CD14-positive monocyte (primary cell): Measurements from ENCODE around the gene FGGY. TPM values are rescaled to one million over a fixed set of nuclear protein-coding genes. Genes with fewer than 3 reads are reported as not detected.

Source experiments
- DNase-seq, 3 donors: peaks; one replicate each; pipeline ENCODE4 v3.0.0-alpha.2; 2011 to 2022
- H2AFZ ChIP-seq: 2 replicates; pipeline ENCODE4 v1.6.0; 2012; ENCODE audit warnings: mild to moderate bottlenecking, low read depth, low read length, inconsistent platforms; ENCODE audit not compliant: insufficient read depth, poor library complexity, severe bottlenecking
- H3K27ac ChIP-seq, 2 donors: 1 replicate in 1 of 2; 2 replicates in 1 of 2; pipeline ENCODE4 v1.5.1; 2012 to 2013; ENCODE audit warnings: low read length in 2 of 2, control low read depth in 1 of 2, inconsistent platforms in 1 of 2, low read depth in 1 of 2, mild to moderate bottlenecking in 1 of 2
- H3K27me3 ChIP-seq, 2 donors: one replicate each; pipeline versions ENCODE4 v1.6.0 to v1.6.1; 2011 to 2013; ENCODE audit warnings: low read length in 2 of 2; ENCODE audit not compliant: control insufficient read depth in 2 of 2, insufficient read depth in 2 of 2
- H3K36me3 ChIP-seq, 2 donors: replicated peaks in 1 of 2; 1 replicate in 1 of 2; 2 replicates in 1 of 2; pipeline versions ENCODE4 v1.5.1 to v1.6.1; 2012 to 2013; ENCODE audit warnings: low read length in 2 of 2, control low read depth in 1 of 2, inconsistent platforms in 1 of 2, mild to moderate bottlenecking in 1 of 2; ENCODE audit not compliant: insufficient read depth in 2 of 2, control insufficient read depth in 1 of 2
- H3K4me1 ChIP-seq, 2 donors: 1 replicate in 1 of 2; 2 replicates in 1 of 2; pipeline versions ENCODE4 v1.5.1 to v1.6.1; 2012 to 2013; ENCODE audit warnings: low read length in 2 of 2, control low read depth in 1 of 2, inconsistent platforms in 1 of 2, mild to moderate bottlenecking in 1 of 2, moderate library complexity in 1 of 2; ENCODE audit not compliant: insufficient read depth in 2 of 2, control insufficient read depth in 1 of 2
- H3K4me2 ChIP-seq: replicated peaks from 2 replicates; pipeline ENCODE3; 2012; ENCODE audit warnings: low read length, moderate library complexity, mild to moderate bottlenecking; ENCODE audit not compliant: poor library complexity, severe bottlenecking; ENCODE audit errors: extremely low read depth
- H3K4me3 ChIP-seq, 3 experiments: fragments of 200-600 bp in 1 of 3; sonication (generic) in 1 of 3; replicated peaks in 1 of 3; 1 replicate in 2 of 3; 2 replicates in 1 of 3; pipeline ENCODE4 v1.5.1; 2011 to 2013; ENCODE audit warnings: low read length in 3 of 3, mild to moderate bottlenecking in 3 of 3, control low read depth in 2 of 3, low read depth in 2 of 3, inconsistent platforms in 1 of 3, moderate library complexity in 1 of 3
- H3K79me2 ChIP-seq: 2 replicates; pipeline ENCODE4 v1.6.0; 2012; ENCODE audit warnings: mild to moderate bottlenecking, control low read depth, inconsistent platforms, low read length, moderate library complexity; ENCODE audit not compliant: insufficient read depth
- H3K9ac ChIP-seq: 2 replicates; pipeline ENCODE4 v1.6.0; 2017; ENCODE audit warnings: low read length, mild to moderate bottlenecking; ENCODE audit not compliant: insufficient read depth, poor library complexity, severe bottlenecking
- H3K9me3 ChIP-seq, 2 donors: replicated peaks in 1 of 2; 1 replicate in 1 of 2; 2 replicates in 1 of 2; pipeline versions ENCODE4 v1.5.1 to v1.6.1; 2012 to 2013; ENCODE audit warnings: low read length in 2 of 2, control low read depth in 1 of 2; ENCODE audit not compliant: control insufficient read depth in 1 of 2, insufficient read depth in 1 of 2
- H4K20me1 ChIP-seq: 2 replicates; pipeline ENCODE4 v1.6.0; 2012; ENCODE audit warnings: mild to moderate bottlenecking, low read length, control low read depth, moderate library complexity; ENCODE audit not compliant: insufficient read depth
- H3K27ac Mint-ChIP-seq, 7 donors: one replicate each; pipeline ENCODE4 v1.8.0; 2020; ENCODE audit warnings: mild to moderate bottlenecking in 7 of 7, mixed read lengths in 7 of 7, moderate library complexity in 6 of 7, inconsistent platforms in 2 of 7
- H3K27me3 Mint-ChIP-seq, 3 donors: one replicate each; pipeline ENCODE4 v1.8.0; 2021 to 2022; ENCODE audit warnings: low read depth in 3 of 3, mild to moderate bottlenecking in 3 of 3, mixed read lengths in 3 of 3, moderate library complexity in 3 of 3, inconsistent platforms in 1 of 3
- H3K36me3 Mint-ChIP-seq, 2 donors: one replicate each; pipeline ENCODE4 v1.8.0; 2020; ENCODE audit warnings: mixed read lengths in 2 of 2, inconsistent platforms in 1 of 2, mild to moderate bottlenecking in 1 of 2
- H3K4me1 Mint-ChIP-seq: one replicate; pipeline ENCODE4 v1.8.0; 2020; ENCODE audit warnings: mild to moderate bottlenecking, mixed read lengths
- H3K4me3 Mint-ChIP-seq, 2 donors: one replicate each; pipeline ENCODE4 v1.8.0; 2020; ENCODE audit warnings: mild to moderate bottlenecking in 2 of 2, mixed read lengths in 2 of 2, moderate library complexity in 1 of 2
- H3K9me3 Mint-ChIP-seq, 7 donors: one replicate each; pipeline ENCODE4 v1.8.0; 2020 to 2022; ENCODE audit warnings: mixed read lengths in 7 of 7, mild to moderate bottlenecking in 6 of 7, moderate library complexity in 6 of 7, inconsistent platforms in 2 of 7
- WGBS: methylation state at CpG from one replicate; pipeline ENCODE4 v1.1.5; 2013; ENCODE audit warnings: missing lambda C conversion rate; ENCODE audit not compliant: insufficient coverage; 5-methylcytosine and 5-hydroxymethylcytosine counted together
- intact Hi-C, 2 donors: fragments of 100-400 bp; cut with micrococcal nuclease; formaldehyde crosslinking; loops; one replicate each; pipeline versions ENCODE4 v1.15.0 to v1.15.1; 2023
- polyA plus RNA-seq, 3 donors: library from polyadenylated mRNA; depleted of rRNA in 1 of 3; unstranded in 2 of 3; stranded (reverse) in 1 of 3; fragments of 300-500 nt in 2 of 3; fragments of >200 nt in 1 of 3; fragmentation: Illumina TruSeq in 2 of 3; gene quantifications; 1 replicate in 2 of 3; 2 replicates in 1 of 3; pipeline ENCODE4 v1.2.3, GENCODE V29; 2012 to 2021
- TF ChIP-seq, protein P1 (sequence below): fragments of 200-600 bp; IDR thresholded peaks from one replicate; pipeline ENCODE4 v1.8.0; 2022; ENCODE audit warnings: antibody characterized with exemption, mild to moderate bottlenecking

FGGY gene
- polyA plus RNA-seq, 3 donors, result 2.3 to 4.3 (median 2.9) TPM

DNA sequence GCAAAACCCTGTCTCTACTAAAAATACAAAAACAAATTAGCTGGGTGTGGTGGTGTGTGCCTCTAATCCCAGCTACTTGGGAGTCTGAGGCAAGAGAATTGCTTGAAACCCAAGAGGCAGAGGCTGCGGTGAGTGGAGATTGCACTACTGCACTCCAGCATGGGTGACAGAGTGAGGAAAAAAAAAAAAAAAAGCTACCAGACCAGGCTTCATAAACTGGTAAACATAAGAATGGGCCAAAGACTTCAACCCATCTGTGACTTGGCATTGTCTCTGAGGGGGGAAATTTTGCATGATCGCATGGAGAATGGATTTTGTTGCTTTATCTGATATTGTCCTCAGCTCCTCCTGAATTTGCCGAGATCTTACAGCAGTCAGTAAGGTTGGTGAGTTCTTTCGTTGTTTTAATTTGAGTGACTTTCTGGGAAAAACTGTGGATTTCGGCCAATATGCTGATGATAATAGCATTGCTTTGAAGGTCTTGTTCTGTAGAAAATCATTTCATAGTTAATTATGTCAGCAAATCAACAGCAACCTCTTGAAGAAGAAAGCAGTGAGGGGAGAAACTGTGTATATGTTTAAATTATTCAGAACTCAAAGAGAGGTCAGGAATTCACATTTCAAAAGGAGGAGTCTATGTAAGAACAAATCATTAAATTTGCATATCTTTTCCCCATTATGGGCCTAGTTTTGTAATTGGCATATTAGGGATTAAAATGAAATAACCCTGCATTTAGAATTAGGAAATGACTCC, 13.1 kb downstream of the FGGY start:
- H3K9me3 ChIP-seq, result peaks cover 3 to 12% of the 10 kb centered on the region in 2 donors
- no peak overlapping the region for H3K27ac Mint-ChIP-seq
- 100% methylated on average over 1 of the region's 5 CpGs for WGBS
- peaks cover 10 to 17% (median 13%) of the 10 kb centered on the region in 7 donors for H3K9me3 Mint-ChIP-seq
- no peaks in the 10 kb centered on the region for H3K36me3 ChIP-seq
- H3K4me1 Mint-ChIP-seq, result peaks cover 3% of the 10 kb centered on the region
- no peaks in the 10 kb centered on the region for H3K27me3 ChIP-seq
- no peak overlapping the region for H3K4me3 ChIP-seq
- H3K4me1 ChIP-seq, result peaks cover 3% of the 10 kb centered on the region in 2 donors
- TF ChIP-seq, protein P1, sequence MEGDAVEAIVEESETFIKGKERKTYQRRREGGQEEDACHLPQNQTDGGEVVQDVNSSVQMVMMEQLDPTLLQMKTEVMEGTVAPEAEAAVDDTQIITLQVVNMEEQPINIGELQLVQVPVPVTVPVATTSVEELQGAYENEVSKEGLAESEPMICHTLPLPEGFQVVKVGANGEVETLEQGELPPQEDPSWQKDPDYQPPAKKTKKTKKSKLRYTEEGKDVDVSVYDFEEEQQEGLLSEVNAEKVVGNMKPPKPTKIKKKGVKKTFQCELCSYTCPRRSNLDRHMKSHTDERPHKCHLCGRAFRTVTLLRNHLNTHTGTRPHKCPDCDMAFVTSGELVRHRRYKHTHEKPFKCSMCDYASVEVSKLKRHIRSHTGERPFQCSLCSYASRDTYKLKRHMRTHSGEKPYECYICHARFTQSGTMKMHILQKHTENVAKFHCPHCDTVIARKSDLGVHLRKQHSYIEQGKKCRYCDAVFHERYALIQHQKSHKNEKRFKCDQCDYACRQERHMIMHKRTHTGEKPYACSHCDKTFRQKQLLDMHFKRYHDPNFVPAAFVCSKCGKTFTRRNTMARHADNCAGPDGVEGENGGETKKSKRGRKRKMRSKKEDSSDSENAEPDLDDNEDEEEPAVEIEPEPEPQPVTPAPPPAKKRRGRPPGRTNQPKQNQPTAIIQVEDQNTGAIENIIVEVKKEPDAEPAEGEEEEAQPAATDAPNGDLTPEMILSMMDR, result no peak
- H3K79me2 ChIP-seq, result no peaks in the 10 kb centered on the region
- no peak overlapping the region for H2AFZ ChIP-seq
- no peaks in the 10 kb centered on the region for H4K20me1 ChIP-seq
- no peaks in the 10 kb centered on the region for H3K27me3 Mint-ChIP-seq
- H3K4me2 ChIP-seq, result no peak overlapping the region
- peaks cover 6 to 9% of the 10 kb centered on the region in 2 donors for H3K36me3 Mint-ChIP-seq
- H3K27ac ChIP-seq, result no peak overlapping the region
- no peak for DNase-seq
- intact Hi-C loops, result no loop called here
- H3K9ac ChIP-seq, result no peak overlapping the region
- no peak overlapping the region for H3K4me3 Mint-ChIP-seq

DNA sequence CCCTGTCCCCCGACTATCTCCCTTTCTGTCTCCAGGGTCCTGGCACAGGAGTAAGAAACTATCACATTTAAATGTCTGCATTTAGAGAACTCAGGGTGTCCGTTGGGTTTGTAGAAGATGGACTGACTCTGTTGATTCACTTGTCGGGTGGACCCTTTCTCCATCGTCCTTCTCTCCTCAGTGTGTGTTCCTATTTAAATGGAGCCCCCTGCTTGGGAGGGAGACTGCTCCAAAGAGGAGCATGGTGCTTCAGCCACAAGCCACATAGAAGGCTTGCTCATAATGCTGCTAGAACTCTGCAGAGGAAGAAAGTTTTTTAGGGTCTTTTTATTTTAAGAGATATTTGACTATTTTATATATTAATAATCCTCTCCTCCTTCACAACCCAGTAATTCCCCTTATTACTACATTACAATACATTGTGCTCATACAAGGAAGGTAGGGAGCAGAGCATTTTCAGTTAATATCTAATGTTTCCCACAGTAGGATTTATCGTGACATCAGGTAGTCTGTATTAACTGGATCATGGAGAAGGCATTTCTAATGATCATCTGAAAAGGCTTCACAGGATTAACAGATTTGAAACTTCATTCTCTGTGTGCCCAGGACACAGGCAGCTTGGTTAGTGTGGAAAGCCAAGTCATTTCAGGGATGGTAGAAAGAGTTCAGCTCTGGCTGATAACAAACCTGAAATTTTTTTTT, 13.8 kb downstream of the FGGY start:
- peaks cover 4% of the 10 kb centered on the region in 2 donors for H3K36me3 Mint-ChIP-seq
- no peak overlapping the region for H3K4me3 Mint-ChIP-seq
- TF ChIP-seq, protein P1, result no peak
- Histone ChIP-seq H3K79me2 (no peaks in the 10 kb centered on the region), H4K20me1 (no peaks in the 10 kb centered on the region), H3K9me3 (peaks cover 2 to 5% of the 10 kb centered on the region in 2 donors), H3K9ac (no peak overlapping the region), H3K4me2 (no peak overlapping the region), H2AFZ (no peak overlapping the region), H3K4me1 (peaks cover 6 to 8% of the 10 kb centered on the region in 2 donors), H3K4me3 (no peak overlapping the region), H3K36me3 (no peaks in the 10 kb centered on the region), H3K27ac (no peak overlapping the region), H3K27me3 (no peaks in the 10 kb centered on the region)
- no peak for DNase-seq
- H3K9me3 Mint-ChIP-seq, result peaks cover 3 to 12% (median 6%) of the 10 kb centered on the region in 7 donors
- peaks cover 10% of the 10 kb centered on the region for H3K4me1 Mint-ChIP-seq
- H3K27ac Mint-ChIP-seq, result peak overlapping the region in 1 of 7 donors; percentile 6
- intact Hi-C loops, result no loop called here
- H3K27me3 Mint-ChIP-seq, result no peaks in the 10 kb centered on the region
- 100% methylated on average over 2 of the region's 5 CpGs for WGBS
